Stimulated activated CD8-positive, alpha-beta memory T cell treated with anti-CD3 and anti-CD28 coated beads, Interleukin-15, amount 100 ng/mL, for 1 hour (primary cell): ENCODE results near the gene COG8.

Source experiments
- DNase-seq: peaks from one replicate; pipeline ENCODE4 v3.0.0-alpha.2; 2020; ENCODE audit warnings: low read depth

Gene COG8

DNA sequence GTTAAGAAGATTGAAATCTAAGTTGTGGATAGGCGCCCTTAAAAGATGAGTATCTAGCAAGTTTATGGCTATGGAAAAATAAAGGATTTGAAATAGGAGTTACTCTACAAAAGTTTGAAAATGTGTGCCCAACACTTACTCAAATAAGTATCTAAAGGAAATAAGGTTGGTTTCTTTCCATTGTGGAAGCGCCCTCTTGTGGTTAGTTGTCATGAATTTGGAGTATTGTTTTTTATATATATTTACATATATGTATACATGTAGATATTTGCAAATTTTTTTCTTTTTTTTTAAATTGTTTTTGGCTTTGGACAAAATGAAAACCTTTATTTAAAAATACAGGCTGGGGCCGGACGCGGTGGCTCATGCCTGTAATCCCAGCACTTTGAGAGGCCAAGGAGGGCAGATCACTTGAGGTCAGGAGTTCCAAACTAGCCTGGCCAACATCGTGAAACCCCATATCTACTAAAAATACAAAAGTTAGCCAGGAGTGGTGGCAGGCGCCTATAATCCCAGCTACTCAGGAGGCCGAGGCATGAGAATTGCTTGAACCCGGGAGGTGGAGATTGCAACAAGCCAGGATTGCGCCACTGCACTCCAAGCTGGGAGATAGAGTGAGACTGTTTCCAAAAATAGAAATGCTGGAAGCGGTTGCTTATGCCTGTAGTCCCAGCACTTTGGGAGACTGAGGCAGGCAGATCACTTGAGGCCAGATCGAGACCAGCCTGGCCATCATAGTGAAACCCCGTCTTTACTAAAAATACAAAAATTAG is 52.2 kb downstream of the COG8 start:
- peak; percentile 9 for DNase-seq

DNA sequence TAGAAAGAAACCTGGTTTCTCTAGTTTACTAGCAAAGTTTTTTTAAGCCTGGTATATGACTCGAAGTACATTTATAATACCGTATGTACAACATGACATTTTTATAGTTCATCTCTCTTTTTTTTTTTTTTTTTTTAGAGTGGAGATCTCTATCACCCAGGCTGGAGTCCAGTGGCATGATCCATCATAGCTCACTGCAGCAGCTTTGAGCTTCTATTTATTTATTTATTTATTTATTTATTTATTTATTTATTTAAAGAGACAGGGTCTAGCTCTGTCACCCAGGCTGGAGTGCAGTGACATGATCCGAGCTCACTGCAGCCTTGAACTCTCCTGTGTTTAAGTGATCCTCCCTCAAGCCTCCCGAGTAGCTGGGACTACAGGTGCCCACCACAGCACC is 54.1 kb downstream of the COG8 start:
- DNase-seq = no peak

DNA sequence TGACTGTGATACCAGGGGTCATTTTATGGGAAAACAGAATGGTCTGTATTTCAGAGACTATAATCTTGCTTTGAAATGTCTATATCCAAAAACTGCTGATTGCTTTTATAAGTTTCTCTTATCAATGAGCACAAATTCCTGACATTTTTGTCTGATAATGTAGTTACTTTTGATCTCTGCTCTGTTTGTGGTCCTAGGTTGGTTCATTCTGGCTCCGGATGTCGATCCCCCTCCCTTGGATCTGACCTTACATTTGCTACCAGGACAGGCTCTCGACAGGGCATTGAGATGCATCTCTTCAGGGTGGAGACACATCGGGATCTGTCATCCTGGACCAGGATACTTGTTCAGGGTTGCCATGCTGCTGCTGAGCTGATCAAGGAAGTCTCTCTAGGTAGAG is 55.5 kb downstream of the COG8 start:
- no peak for DNase-seq

DNA sequence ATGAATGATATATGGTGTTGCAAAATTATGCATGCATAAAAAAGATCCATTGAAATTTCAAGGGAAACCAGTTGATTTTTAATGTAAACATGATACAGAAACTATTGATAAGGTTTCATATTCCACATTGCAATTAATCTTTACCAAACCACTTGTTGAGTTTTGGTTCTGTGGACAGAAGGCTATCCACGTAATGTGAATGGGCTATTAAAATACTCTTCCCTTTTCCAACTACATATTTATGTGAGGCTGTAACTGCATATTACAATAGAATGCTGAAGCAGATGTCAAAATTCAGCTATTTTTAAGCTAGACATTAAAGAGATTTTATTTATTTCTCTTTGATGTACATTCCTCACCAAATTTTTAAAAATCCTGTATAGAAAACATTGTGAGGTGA is 62.0 kb downstream of the COG8 start:
- DNase-seq = no peak
